Suprapubic skin (tissue), 4 donors: ENCODE data around the gene TMEM258. TPM values are rescaled to one million over a fixed set of nuclear protein-coding genes. Genes with fewer than 3 reads are reported as not detected.

Experiments used
- DNase-seq, 2 donors: peaks; one replicate each; pipeline ENCODE4 v3.0.0-alpha.2; 2019; ENCODE audit warnings: low spot score in 2 of 2
- H3K27ac ChIP-seq: fragments of 200-600 bp; sonication (generic); one replicate; pipeline ENCODE4 v1.5.1; 2019
- H3K27me3 ChIP-seq: fragments of 200-600 bp; sonication (generic); one replicate; pipeline ENCODE4 v1.5.1; 2019
- H3K36me3 ChIP-seq: fragments of 200-600 bp; sonication (generic); one replicate; pipeline ENCODE4 v1.5.1; 2019
- H3K4me1 ChIP-seq: fragments of 200-600 bp; sonication (generic); one replicate; pipeline ENCODE4 v1.5.1; 2019
- H3K4me3 ChIP-seq: fragments of 200-600 bp; sonication (generic); one replicate; pipeline ENCODE4 v1.5.1; 2019; ENCODE audit warnings: mild to moderate bottlenecking
- H3K9me3 ChIP-seq: fragments of 200-600 bp; sonication (generic); one replicate; pipeline ENCODE4 v1.5.1; 2019
- EP300 ChIP-seq: sonication (generic); formaldehyde crosslinking; IDR thresholded peaks from one replicate; pipeline ENCODE4 v1.6.1; 2017; ENCODE audit warnings: antibody characterized with exemption
- POLR2A ChIP-seq, 2 donors: fragments of 450-650 bp; IDR thresholded peaks; one replicate each; pipeline ENCODE4 v1.6.1; 2017; ENCODE audit warnings: antibody characterized with exemption in 2 of 2, mild to moderate bottlenecking in 2 of 2, moderate library complexity in 2 of 2
- POLR2AphosphoS5 ChIP-seq, 3 donors: sonication (generic); formaldehyde crosslinking; IDR thresholded peaks; one replicate each; pipeline ENCODE4 v1.6.1; 2017; ENCODE audit warnings: antibody characterized with exemption in 3 of 3
- WGBS: methylation state at CpG from one replicate; pipeline ENCODE4 v1.1.5; 2018; 5-methylcytosine and 5-hydroxymethylcytosine counted together
- total RNA-seq, 4 donors: library from RNA; depleted of rRNA; stranded (reverse); fragments of >200 nt; gene quantifications; one replicate each; pipeline ENCODE4 v1.1.0, GENCODE V29; 2016
- TF ChIP-seq, protein P1 (sequence below), 2 donors: fragments of 200-600 bp in 1 of 2; fragments of 450-650 bp in 1 of 2; sonication (generic) in 1 of 2; IDR thresholded peaks; one replicate each; pipeline ENCODE4 v1.5.1; 2016 to 2019; ENCODE audit warnings: antibody characterized with exemption in 2 of 2, mild to moderate bottlenecking in 1 of 2, moderate library complexity in 1 of 2

TMEM258 gene
- total RNA-seq, 4 donors from 2014 or later, result 29.7 to 44.8 (median 35.9) TPM

GRCh38 chr11:61768376-61769076 is 23.9 kb downstream of the TMEM258 start:
- DNase-seq, result no peak
- TF ChIP-seq, protein P1, sequence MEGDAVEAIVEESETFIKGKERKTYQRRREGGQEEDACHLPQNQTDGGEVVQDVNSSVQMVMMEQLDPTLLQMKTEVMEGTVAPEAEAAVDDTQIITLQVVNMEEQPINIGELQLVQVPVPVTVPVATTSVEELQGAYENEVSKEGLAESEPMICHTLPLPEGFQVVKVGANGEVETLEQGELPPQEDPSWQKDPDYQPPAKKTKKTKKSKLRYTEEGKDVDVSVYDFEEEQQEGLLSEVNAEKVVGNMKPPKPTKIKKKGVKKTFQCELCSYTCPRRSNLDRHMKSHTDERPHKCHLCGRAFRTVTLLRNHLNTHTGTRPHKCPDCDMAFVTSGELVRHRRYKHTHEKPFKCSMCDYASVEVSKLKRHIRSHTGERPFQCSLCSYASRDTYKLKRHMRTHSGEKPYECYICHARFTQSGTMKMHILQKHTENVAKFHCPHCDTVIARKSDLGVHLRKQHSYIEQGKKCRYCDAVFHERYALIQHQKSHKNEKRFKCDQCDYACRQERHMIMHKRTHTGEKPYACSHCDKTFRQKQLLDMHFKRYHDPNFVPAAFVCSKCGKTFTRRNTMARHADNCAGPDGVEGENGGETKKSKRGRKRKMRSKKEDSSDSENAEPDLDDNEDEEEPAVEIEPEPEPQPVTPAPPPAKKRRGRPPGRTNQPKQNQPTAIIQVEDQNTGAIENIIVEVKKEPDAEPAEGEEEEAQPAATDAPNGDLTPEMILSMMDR (IDR thresholded peaks at IDR 0.05), result no peak
- TF ChIP-seq EP300 (no peak), POLR2AphosphoS5 (IDR thresholded peaks at IDR 0.05) (no peak), POLR2A (IDR thresholded peaks at IDR 0.05) (no peak)
- 74% methylated on average over 9 of the region's 11 CpGs for WGBS
- no peaks in the 10 kb centered on the region for H3K36me3 ChIP-seq
- no peaks in the 10 kb centered on the region for H3K4me1 ChIP-seq
- no peaks in the 10 kb centered on the region for H3K9me3 ChIP-seq
- H3K27ac ChIP-seq, result no peak overlapping the region
- no peak overlapping the region for H3K4me3 ChIP-seq
- H3K27me3 ChIP-seq, result peaks cover 14% of the 10 kb centered on the region

GRCh38 chr11:61766353-61766841 is 26.0 kb downstream of the TMEM258 start:
- no peaks in the 10 kb centered on the region for H3K36me3 ChIP-seq
- TF ChIP-seq POLR2A (IDR thresholded peaks at IDR 0.05) (no peak), POLR2AphosphoS5 (IDR thresholded peaks at IDR 0.05) (no peak)
- no peaks in the 10 kb centered on the region for H3K4me1 ChIP-seq
- H3K27me3 ChIP-seq, result peaks cover 34% of the 10 kb centered on the region
- H3K4me3 ChIP-seq, result no peak overlapping the region
- WGBS, result 77% methylated on average over 8 of the region's 13 CpGs
- H3K27ac ChIP-seq, result no peak overlapping the region
- no peaks in the 10 kb centered on the region for H3K9me3 ChIP-seq
- no peak for DNase-seq

DNA sequence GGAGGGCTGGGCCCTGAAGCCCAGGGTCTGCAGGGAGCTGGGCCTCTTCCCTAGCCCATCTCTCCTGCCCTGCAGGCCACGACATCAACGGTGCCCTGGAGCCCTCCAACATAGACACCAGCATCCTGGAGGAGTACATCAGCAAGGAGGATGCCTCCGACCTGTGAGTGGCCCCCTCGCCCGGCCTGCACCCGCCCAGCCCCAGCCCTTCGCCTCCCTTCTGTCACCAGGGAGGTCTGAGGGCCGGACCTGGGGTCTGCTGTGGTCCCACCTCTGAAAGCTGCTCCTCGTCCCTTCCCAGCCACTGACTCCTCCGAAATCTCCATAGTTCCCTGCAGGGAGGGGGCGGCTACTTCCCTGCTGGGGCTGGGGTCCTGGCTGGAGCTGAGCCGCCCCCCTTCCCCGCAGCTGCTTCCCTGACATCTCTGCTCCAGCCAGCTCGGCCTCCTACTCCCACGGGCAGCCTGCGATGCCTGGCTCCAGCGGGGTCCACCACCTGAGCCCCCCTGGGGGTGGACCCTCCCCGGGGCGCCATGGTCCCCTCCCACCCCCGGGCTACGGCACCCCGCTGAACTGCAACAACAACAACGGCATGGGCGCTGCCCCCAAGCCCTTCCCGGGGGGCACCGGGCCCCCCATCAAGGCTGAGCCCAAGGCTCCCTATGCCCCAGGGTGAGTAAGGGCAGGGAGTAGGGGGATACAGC is 26.7 kb downstream of the TMEM258 start:
- Histone ChIP-seq H3K4me1 (no peaks in the 10 kb centered on the region), H3K36me3 (no peaks in the 10 kb centered on the region), H3K4me3 (no peak overlapping the region), H3K27me3 (peaks cover 41% of the 10 kb centered on the region), H3K9me3 (no peaks in the 10 kb centered on the region), H3K27ac (no peak overlapping the region)
- WGBS, result 83% methylated on average over 16 of the region's 26 CpGs
- no peak for DNase-seq
- TF ChIP-seq, protein P1 (IDR thresholded peaks at IDR 0.05), result no peak
- TF ChIP-seq EP300, result no peak
- TF ChIP-seq POLR2A (IDR thresholded peaks at IDR 0.05), result no peak
- TF ChIP-seq POLR2AphosphoS5 (IDR thresholded peaks at IDR 0.05), result no peak

DNA sequence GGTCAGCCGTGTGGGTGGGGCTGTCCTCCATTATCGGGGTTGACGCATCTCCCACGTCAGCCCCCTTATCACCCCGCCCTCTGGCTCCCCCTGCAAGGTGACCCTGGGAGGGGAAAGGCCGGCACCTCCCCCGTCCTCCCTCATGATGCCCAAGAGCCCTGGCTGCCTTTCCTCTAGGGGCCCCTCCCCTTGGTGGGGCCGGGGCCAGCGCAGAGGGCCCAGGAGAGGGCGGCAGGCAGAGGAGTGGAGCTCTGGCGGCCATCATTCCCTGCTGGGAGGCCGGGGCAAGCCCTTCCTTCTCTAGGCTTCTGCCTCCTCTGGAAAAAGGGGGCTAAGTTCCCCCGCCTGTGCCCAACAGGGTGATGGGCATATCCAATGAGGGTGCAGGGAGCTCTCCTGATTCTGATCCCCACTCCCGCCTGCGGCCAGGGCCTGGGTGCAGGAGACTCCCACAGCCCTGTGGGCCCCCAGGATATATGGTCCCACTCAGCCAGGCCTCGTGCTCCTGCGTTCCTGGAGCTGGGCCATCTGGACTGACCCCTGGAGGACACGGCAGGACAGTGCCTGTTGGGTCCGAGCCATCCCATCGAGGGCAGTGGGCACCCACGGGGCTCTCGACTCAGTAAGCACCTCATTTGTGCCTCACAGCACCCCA is 27.7 kb downstream of the TMEM258 start:
- DNase-seq, result no peak
- H3K36me3 ChIP-seq, result no peaks in the 10 kb centered on the region
- TF ChIP-seq, protein P1 (IDR thresholded peaks at IDR 0.05), result no peak
- TF ChIP-seq POLR2AphosphoS5 (IDR thresholded peaks at IDR 0.05) (no peak), EP300 (no peak), POLR2A (IDR thresholded peaks at IDR 0.05) (no peak)
- H3K9me3 ChIP-seq, result no peaks in the 10 kb centered on the region
- 70% methylated on average over 9 of the region's 22 CpGs for WGBS
- no peak overlapping the region for H3K27ac ChIP-seq
- H3K4me3 ChIP-seq, result no peak overlapping the region
- peaks cover 51% of the 10 kb centered on the region for H3K27me3 ChIP-seq
- no peaks in the 10 kb centered on the region for H3K4me1 ChIP-seq

DNA sequence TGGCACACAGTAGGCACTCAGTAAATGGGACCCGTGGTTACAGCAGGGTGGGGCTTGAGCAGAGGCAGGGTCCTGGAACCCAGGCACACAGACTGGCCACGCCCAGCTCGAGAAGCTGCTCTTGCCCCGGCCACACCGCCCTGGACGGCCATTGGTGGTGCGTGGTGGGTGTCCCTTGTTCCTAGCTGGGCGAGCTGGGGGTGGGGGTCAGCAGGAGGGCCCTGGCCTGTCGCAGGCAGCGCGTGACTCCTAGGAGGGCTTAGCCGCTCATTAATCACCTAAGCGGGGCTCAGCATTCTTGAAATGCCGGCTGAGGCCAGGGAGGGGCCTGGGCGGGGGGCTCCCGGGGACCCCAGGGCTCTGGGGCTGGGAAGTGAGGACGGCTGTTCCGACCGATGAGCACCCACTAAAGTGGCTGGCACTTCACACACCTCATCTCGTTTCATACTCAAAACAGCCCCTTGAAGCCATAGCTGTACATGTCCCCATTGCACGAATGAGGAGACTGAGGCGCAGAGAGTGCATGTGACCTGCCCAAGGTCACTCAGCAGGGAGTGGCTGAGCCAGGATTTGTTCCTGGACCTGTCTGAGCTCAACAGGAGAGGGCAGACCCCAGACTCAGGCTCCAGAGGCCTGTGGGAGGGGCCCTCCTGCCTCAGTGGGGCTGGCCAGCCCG is 28.3 kb downstream of the TMEM258 start:
- Histone ChIP-seq H3K4me3 (no peak overlapping the region), H3K9me3 (no peaks in the 10 kb centered on the region), H3K27ac (no peak overlapping the region), H3K27me3 (peaks cover 51% of the 10 kb centered on the region), H3K4me1 (no peaks in the 10 kb centered on the region), H3K36me3 (no peaks in the 10 kb centered on the region)
- no peak for DNase-seq
- 45% methylated on average over 16 of the region's 23 CpGs for WGBS
- no peak for TF ChIP-seq POLR2AphosphoS5 (IDR thresholded peaks at IDR 0.05)
- TF ChIP-seq, protein P1 (IDR thresholded peaks at IDR 0.05), result no peak
- no peak for TF ChIP-seq POLR2A (IDR thresholded peaks at IDR 0.05)
- no peak for TF ChIP-seq EP300
